OCI-LY3 (cell line): ENCODE results near the gene WDFY4.

ENCODE experiments used
- H2AFZ ChIP-seq: fragments of 200-600, 300-600 bp; shearing (Covaris generic); 2 replicates; pipeline ENCODE4 v1.6.0; 2014; ENCODE audit warnings: antibody characterized with exemption, low read depth, low read length
- H3K27ac ChIP-seq: fragments of 200-600, 300-600 bp; sonication (generic); 2 replicates; pipeline ENCODE4 v1.5.1; 2014; ENCODE audit warnings: mild to moderate bottlenecking, low read length, moderate library complexity, mixed read lengths
- H3K27me3 ChIP-seq: fragments of 200-600, 300-600 bp; sonication (generic); 2 replicates; pipeline ENCODE4 v1.6.1; 2014; ENCODE audit warnings: low read depth, low read length, mixed read lengths
- H3K36me3 ChIP-seq: fragments of 200-600, 300-600 bp; sonication (generic); replicated peaks from 2 replicates; pipeline ENCODE3; 2014; ENCODE audit warnings: low read depth, low read length, mixed read lengths
- H3K4me1 ChIP-seq: fragments of 300-600, 200-600 bp; sonication (generic); 2 replicates; pipeline ENCODE4 v1.6.1; 2014; ENCODE audit warnings: low read length, mixed read lengths
- H3K4me2 ChIP-seq: fragments of 200-600, 300-600 bp; sonication (generic); 2 replicates; pipeline ENCODE4 v1.6.1; 2014; ENCODE audit warnings: low read length, mixed read lengths
- H3K4me3 ChIP-seq: fragments of 300-600, 200-600 bp; sonication (generic); 2 replicates; pipeline ENCODE4 v1.5.1; 2014; ENCODE audit warnings: antibody characterized with exemption, mild to moderate bottlenecking, low read length, moderate library complexity
- H3K79me2 ChIP-seq: fragments of 300-600, 200-600 bp; shearing (Covaris generic); 2 replicates; pipeline ENCODE4 v1.6.1; 2014; ENCODE audit warnings: mild to moderate bottlenecking, low read length, mixed read lengths
- H3K9ac ChIP-seq: fragments of 300-600, 200-600 bp; shearing (Covaris generic); 2 replicates; pipeline ENCODE4 v1.6.0; 2014; ENCODE audit warnings: mild to moderate bottlenecking, low read length, moderate library complexity
- H3K9me3 ChIP-seq: fragments of 200-600, 300-600 bp; shearing (Covaris generic); 2 replicates; pipeline ENCODE4 v1.6.1; 2014; ENCODE audit warnings: low read length, mixed read lengths; ENCODE audit not compliant: insufficient read depth
- H4K20me1 ChIP-seq: fragments of 200-600, 300-600 bp; sonication (generic); 2 replicates; pipeline ENCODE4 v1.6.1; 2016; ENCODE audit warnings: low read length, mixed read lengths; ENCODE audit not compliant: insufficient read depth
- EZH2phosphoT487 ChIP-seq: fragments of 200-600 bp; shearing (Covaris generic); IDR thresholded peaks from 2 replicates; pipeline ENCODE4 v1.6.1; 2018; ENCODE audit warnings: antibody characterized with exemption, mixed run types, low read depth
- TF ChIP-seq, protein P1 (sequence below): fragments of 200-600, 300-600 bp; sonication (generic); IDR thresholded peaks from 2 replicates; pipeline ENCODE4 v1.5.1; 2014; ENCODE audit warnings: antibody characterized with exemption, low read length, low read depth

Gene WDFY4

DNA sequence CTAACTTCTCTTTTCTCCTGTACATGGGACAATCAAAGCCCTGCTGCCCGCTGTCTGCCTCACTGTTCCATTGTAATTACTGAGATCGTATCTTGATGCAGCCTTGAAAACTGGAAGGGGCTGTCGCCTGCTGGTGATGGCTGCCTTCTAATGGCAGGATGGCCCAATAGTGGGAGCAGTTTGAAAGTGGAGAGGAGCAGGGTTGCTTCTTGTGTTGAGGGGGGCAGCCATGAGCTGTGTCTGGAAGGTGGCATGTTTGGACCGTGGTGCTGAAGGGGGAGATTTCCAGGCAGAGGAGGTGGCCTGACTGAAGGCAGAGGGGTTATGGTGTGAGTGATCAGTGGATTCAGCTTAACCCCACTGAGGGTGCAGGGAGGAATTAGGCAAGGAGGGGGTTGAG lies 8.1 kb downstream of the WDFY4 start:
- TF ChIP-seq, protein P1, sequence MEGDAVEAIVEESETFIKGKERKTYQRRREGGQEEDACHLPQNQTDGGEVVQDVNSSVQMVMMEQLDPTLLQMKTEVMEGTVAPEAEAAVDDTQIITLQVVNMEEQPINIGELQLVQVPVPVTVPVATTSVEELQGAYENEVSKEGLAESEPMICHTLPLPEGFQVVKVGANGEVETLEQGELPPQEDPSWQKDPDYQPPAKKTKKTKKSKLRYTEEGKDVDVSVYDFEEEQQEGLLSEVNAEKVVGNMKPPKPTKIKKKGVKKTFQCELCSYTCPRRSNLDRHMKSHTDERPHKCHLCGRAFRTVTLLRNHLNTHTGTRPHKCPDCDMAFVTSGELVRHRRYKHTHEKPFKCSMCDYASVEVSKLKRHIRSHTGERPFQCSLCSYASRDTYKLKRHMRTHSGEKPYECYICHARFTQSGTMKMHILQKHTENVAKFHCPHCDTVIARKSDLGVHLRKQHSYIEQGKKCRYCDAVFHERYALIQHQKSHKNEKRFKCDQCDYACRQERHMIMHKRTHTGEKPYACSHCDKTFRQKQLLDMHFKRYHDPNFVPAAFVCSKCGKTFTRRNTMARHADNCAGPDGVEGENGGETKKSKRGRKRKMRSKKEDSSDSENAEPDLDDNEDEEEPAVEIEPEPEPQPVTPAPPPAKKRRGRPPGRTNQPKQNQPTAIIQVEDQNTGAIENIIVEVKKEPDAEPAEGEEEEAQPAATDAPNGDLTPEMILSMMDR: no peak
- TF ChIP-seq EZH2phosphoT487: no peak
- Histone ChIP-seq H2AFZ (no peak overlapping the region), H4K20me1 (peaks cover 94% of the 10 kb centered on the region), H3K9ac (no peak overlapping the region), H3K4me3 (no peak overlapping the region), H3K9me3 (no peaks in the 10 kb centered on the region), H3K4me2 (no peak overlapping the region), H3K27ac (no peak overlapping the region), H3K79me2 (peaks cover 100% of the 10 kb centered on the region), H3K4me1 (peaks cover 97% of the 10 kb centered on the region), H3K36me3 (peaks cover 64% of the 10 kb centered on the region), H3K27me3 (no peaks in the 10 kb centered on the region)

DNA sequence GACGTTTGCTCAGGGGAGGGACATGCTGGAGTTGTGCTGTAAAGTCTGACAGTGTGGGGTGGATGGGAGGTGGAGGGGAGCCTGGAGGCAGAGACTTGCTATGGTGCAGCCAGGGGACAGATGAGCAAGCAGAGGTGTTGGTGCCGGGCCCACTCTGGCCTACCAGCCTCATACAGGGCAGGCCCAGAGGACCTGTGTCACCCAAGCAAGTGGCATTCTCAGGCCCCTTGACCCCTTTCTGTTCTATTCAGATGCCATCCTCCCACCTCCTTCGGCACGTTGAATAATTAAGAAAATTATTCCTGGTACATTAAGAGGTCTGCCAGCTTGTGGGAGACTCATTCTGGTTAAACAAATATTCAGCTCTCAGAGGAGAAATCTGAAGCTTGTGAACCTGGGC lies 8.5 kb downstream of the WDFY4 start:
- Histone ChIP-seq H2AFZ (no peak overlapping the region), H3K9ac (no peak overlapping the region), H3K27ac (peak overlapping the region; percentile 25; the same call in 1 of the 2 replicates), H4K20me1 (peaks cover 95% of the 10 kb centered on the region), H3K79me2 (peaks cover 100% of the 10 kb centered on the region), H3K4me2 (no peak overlapping the region), H3K36me3 (peaks cover 64% of the 10 kb centered on the region), H3K4me1 (peaks cover 97% of the 10 kb centered on the region), H3K27me3 (no peaks in the 10 kb centered on the region), H3K9me3 (no peaks in the 10 kb centered on the region), H3K4me3 (no peak overlapping the region)
- TF ChIP-seq, protein P1: no peak
- no peak for TF ChIP-seq EZH2phosphoT487

DNA sequence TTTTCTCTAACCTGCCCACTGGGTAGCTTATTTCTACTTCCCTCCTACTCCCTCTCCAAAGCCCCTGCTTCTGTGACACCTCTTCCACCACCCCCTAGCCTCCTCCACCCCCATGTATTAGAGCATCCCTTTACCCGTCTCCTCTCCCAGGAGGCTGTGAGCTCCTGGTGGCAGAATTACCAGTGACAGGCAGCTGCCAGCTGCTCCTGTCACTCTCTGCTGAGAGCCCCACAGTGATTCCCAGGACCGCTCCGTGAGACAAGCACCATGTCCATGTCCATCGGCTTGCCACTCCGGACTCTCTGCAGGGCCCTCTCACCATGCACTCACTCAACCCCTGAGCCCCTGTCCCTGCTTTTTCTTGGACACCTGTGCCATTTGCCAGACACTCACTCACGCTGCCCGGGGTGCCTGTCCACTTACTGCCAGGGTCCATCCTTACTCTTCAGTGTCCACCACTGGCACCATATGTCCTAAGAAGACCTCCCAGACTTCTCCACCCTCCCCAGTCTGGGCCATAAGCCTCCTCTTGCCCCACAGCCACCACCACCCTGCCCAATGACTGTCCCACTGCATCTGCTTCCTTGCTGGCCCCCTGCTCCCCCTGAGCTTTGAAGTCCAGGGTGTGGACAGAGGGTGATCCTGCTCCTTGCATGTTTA lies 9.8 kb downstream of the WDFY4 start:
- Histone ChIP-seq H3K4me2 (peak overlapping the region; percentile 46), H4K20me1 (peaks cover 95% of the 10 kb centered on the region), H3K4me1 (peaks cover 99% of the 10 kb centered on the region), H2AFZ (no peak overlapping the region), H3K27me3 (no peaks in the 10 kb centered on the region), H3K4me3 (no peak overlapping the region), H3K27ac (no peak overlapping the region), H3K36me3 (peaks cover 55% of the 10 kb centered on the region), H3K79me2 (peaks cover 100% of the 10 kb centered on the region), H3K9ac (no peak overlapping the region), H3K9me3 (no peaks in the 10 kb centered on the region)
- no peak for TF ChIP-seq EZH2phosphoT487
- TF ChIP-seq, protein P1: no peak

DNA sequence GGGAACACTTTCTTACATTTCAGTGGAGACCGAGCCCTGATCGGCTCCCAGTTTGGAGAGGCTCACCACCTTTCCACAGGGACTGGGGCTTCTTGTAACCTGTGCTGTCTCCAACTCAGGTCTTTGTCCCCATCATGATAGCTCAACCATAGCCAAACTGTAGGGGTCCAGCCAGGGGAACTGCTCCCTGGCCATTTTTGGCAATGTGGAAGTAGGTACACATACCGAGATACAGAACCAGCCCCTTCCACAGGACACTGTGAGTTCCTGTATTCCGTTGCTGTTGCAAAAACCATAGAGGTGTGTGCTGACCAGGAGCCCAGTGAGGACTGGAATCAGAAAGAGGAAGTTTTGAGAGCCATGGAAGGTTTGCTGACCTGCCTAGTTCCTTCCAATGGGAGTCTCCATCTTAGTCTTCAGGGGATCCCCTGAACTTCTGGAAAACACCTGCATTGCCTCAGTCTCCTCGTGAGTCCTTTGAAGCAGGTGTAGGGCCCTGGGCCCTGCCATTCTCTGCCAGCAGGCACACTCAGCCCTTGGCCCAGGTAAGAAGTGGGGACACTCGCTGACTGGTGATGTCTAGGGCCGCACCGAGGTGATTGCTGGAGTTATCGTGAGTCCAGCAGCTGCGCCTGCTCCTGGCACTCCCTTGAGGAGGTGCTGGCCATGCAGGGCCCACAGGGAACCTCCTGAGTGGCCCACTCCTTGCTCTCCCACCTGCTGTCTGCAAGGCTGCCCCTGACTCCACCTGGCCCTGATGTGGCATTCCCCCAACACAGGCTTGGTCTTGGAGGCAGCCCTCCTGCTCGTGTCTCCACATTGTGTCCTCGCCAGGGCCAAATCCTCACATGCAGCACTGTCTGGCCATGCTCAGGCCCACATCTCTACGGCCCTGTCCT lies 11.2 kb downstream of the WDFY4 start:
- Histone ChIP-seq H3K9ac (peak overlapping the region; percentile 29; the same call in 1 of the 2 replicates), H3K4me3 (no peak overlapping the region), H3K27ac (peak overlapping the region; percentile 47), H3K79me2 (peaks cover 100% of the 10 kb centered on the region), H4K20me1 (peaks cover 96% of the 10 kb centered on the region), H2AFZ (no peak overlapping the region), H3K27me3 (no peaks in the 10 kb centered on the region), H3K9me3 (no peaks in the 10 kb centered on the region), H3K36me3 (peaks cover 49% of the 10 kb centered on the region), H3K4me1 (peaks cover 99% of the 10 kb centered on the region), H3K4me2 (peak overlapping the region; percentile 46)
- TF ChIP-seq, protein P1: no peak
- TF ChIP-seq EZH2phosphoT487: no peak
